ACC112 (cell line): ENCODE data around the gene INSR.
"Not testable (repeated sequence)": the region's sequence is repeated elsewhere in the genome, so short reads cannot be mapped to it uniquely, and the experiment has no call there.

Experiments used
- H2AFZ ChIP-seq: fragments of 200-600 bp; sonication (generic); one replicate; pipeline ENCODE4 v1.6.0; 2017; ENCODE audit warnings: antibody characterized with exemption, low read length; ENCODE audit not compliant: unreplicated experiment
- H3K27ac ChIP-seq: fragments of 200-600 bp; sonication (generic); 2 replicates; pipeline ENCODE4 v1.5.1; 2014; ENCODE audit warnings: low read depth, mild to moderate bottlenecking, antibody characterized with exemption, low read length, moderate library complexity
- H3K27me3 ChIP-seq: fragments of 200-600 bp; sonication (generic); 2 replicates; pipeline ENCODE4 v1.6.1; 2014; ENCODE audit warnings: mild to moderate bottlenecking, antibody characterized with exemption, low read length, moderate library complexity, mixed read lengths; ENCODE audit not compliant: insufficient read depth
- H3K36me3 ChIP-seq: fragments of 200-600 bp; sonication (generic); 2 replicates; pipeline ENCODE4 v1.6.1; 2016; ENCODE audit warnings: mild to moderate bottlenecking, antibody characterized with exemption, low read length, moderate library complexity, mixed read lengths; ENCODE audit not compliant: insufficient read depth
- H3K4me1 ChIP-seq: fragments of 200-600 bp; sonication (generic); one replicate; pipeline ENCODE4 v1.6.1; 2016; ENCODE audit warnings: low read length, mixed read lengths; ENCODE audit not compliant: insufficient read depth, unreplicated experiment, control insufficient read depth
- H3K4me3 ChIP-seq: fragments of 200-600 bp; sonication (generic); 2 replicates; pipeline ENCODE4 v1.5.1; 2014; ENCODE audit warnings: mild to moderate bottlenecking, low read depth, low read length
- H3K79me2 ChIP-seq: fragments of 200-600 bp; sonication (generic); one replicate; pipeline ENCODE4 v1.6.0; 2016; ENCODE audit warnings: low read length; ENCODE audit not compliant: control insufficient read depth, unreplicated experiment, insufficient read depth

The INSR gene

GRCh38 chr19:7223429-7223828 lies 70.8 kb downstream of the INSR start:
- H3K27ac ChIP-seq = no peak overlapping the region

DNA sequence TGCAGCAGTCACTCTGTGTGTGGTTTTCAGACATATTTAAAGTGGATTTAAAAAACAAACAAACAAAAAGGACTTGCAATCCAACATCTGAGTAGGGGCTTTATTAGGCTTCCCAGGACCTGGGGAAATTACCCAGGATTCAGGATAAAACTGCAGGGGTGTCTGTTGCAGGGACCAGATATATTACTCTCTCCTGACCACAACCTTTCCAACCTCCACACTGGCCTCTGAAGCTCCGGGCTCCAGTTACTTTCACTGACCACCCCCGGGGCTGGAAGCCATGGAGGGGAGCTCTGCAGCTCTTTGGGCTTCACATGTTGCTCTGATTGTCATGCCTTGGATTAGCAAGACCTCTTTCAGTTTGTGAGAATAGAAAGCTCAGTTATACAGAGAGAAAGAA lies 75.2 kb downstream of the INSR start:
- no peak overlapping the region for H3K4me3 ChIP-seq
- H3K27me3 ChIP-seq = no peaks in the 10 kb centered on the region
- no peaks in the 10 kb centered on the region for H3K79me2 ChIP-seq
- no peak overlapping the region for H2AFZ ChIP-seq
- H3K27ac ChIP-seq = no peak overlapping the region
- H3K36me3 ChIP-seq = no peaks in the 10 kb centered on the region
- H3K4me1 ChIP-seq = no peaks in the 10 kb centered on the region

More at GRCh38 chr19:7223429-7223828, 70.8 kb downstream of the INSR start:
- H3K36me3 ChIP-seq = no peaks in the 10 kb centered on the region
- H3K4me1 ChIP-seq = no peaks in the 10 kb centered on the region
- H3K4me3 ChIP-seq = no peak overlapping the region
- no peaks in the 10 kb centered on the region for H3K27me3 ChIP-seq
- H2AFZ ChIP-seq = no peak overlapping the region
- no peaks in the 10 kb centered on the region for H3K79me2 ChIP-seq

GRCh38 chr19:7217861-7218260 lies 76.4 kb downstream of the INSR start:
- no peak overlapping the region for H2AFZ ChIP-seq
- no peaks in the 10 kb centered on the region for H3K36me3 ChIP-seq
- H3K79me2 ChIP-seq = no peaks in the 10 kb centered on the region
- H3K4me3 ChIP-seq = no peak overlapping the region
- no peak overlapping the region for H3K27ac ChIP-seq
- H3K27me3 ChIP-seq = no peaks in the 10 kb centered on the region
- H3K4me1 ChIP-seq = no peaks in the 10 kb centered on the region

DNA sequence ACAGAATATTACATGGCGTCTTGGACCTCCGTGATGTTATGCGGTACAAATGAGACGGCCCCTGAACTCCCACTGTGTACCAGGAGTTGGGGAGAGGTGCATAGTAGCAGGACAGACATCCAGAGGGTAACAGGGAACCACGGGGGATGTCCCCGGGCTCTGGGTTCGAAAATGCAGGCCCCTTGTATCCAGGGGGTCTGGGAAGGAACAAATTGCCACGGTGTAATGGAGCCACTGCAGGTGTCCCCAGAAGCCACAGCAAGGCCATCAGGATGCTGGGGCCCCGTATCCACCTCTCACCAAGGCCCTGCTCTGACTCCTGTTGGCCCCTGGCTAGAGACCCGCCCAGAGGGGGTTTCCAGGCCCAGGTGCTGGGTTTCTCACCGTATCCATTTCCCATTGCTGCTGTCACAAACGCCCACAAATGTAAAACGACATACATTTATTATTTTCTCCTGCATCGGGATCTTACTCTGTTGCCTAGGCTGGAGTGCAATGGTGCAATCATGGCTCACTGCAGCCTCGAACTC lies 77.8 kb downstream of the INSR start:
- Histone ChIP-seq H2AFZ (no peak overlapping the region), H3K27me3 (no peaks in the 10 kb centered on the region), H3K27ac (no peak overlapping the region), H3K79me2 (no peaks in the 10 kb centered on the region), H3K4me1 (no peaks in the 10 kb centered on the region), H3K4me3 (no peak overlapping the region), H3K36me3 (no peaks in the 10 kb centered on the region)

- Histone ChIP-seq H3K4me3 (no peak overlapping the region), H2AFZ (no peak overlapping the region), H3K79me2 (no peaks in the 10 kb centered on the region), H3K27ac (no peak overlapping the region), H3K36me3 (no peaks in the 10 kb centered on the region), H3K27me3 (no peaks in the 10 kb centered on the region), H3K4me1 (no peaks in the 10 kb centered on the region)
Measured at GRCh38 chr19:7215176-7215575, 79.0 kb downstream of the INSR start.

DNA sequence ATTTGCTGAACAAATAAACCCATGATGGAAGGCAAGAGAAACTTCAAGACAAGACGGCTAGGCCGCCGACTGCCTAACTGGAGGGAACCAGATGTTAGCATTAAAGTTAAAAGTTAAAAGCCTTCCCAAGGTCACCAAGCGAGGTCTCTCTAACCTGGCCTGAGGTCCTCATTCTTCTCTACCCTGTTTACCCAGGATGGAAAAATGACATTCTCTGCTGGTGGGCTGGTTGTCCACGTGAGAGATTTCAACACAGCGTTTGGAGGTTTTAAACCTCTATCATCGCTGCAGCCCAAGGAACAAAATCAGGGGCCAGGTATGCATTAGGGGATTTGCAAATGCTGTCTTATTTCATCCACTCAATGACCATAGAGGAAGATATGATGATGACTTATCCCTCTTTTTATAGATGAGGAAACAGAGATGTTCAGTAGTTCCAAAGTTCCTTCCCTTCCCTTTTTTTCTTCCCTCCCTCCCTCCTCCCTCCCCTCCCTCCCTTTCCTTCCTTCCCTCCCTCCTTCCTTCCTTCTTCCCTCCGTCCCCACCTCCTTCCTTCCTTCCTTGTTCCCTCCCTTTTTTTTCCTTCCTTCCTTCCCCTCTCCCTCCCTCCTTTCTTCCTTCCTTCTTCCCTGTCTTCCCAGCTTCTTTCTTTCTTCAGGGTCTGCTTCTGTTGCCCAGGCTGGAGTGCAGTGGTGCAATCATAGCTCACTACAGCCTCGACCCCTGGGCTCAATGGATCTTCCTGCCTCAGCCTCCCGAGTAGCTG lies 79.7 kb downstream of the INSR start:
- H3K27me3 ChIP-seq = no peaks in the 10 kb centered on the region
- H3K79me2 ChIP-seq = no peaks in the 10 kb centered on the region
- H3K4me3 ChIP-seq = no peak overlapping the region
- no peaks in the 10 kb centered on the region for H3K4me1 ChIP-seq
- no peaks in the 10 kb centered on the region for H3K36me3 ChIP-seq
- H3K27ac ChIP-seq = no peak overlapping the region
- H2AFZ ChIP-seq = no peak overlapping the region

DNA sequence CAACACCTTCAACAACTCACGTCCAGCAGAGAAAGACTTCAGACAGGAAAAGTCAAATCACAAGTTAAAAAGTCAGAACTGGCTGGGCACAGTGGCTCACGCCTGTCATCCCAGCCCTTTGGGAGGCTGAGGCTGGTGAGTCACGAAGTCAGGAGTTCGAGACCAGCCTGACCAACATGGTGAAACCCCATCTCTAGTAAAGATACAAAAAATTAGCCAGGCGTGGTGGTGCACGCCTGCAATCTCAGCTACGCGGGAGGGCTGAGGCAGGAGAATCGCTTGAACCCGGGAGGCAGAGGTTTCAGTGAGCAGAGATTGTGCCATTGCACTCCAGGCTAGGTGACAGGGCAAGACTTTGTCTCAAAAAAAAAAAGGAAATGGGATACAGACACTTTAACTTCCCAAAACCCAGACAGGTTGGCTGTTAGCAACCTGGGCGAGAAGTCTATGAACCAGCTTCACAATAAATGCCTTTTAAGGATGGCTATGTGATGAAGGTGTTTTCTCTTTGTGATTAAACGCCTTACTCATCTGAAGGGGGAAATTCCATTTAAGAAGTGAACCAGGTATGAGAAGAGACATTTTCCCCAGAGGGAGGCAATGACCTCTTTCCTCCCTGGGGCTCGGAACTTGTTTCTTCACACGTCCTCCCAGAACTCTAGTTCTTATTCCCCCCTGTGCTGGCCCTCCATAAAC lies 80.4 kb downstream of the INSR start:
- no peak overlapping the region for H3K27ac ChIP-seq
- H3K4me3 ChIP-seq = no peak overlapping the region
- no peak overlapping the region for H2AFZ ChIP-seq
- H3K27me3 ChIP-seq = no peaks in the 10 kb centered on the region
- H3K4me1 ChIP-seq = no peaks in the 10 kb centered on the region
- H3K36me3 ChIP-seq = no peaks in the 10 kb centered on the region
- H3K79me2 ChIP-seq = no peaks in the 10 kb centered on the region

DNA sequence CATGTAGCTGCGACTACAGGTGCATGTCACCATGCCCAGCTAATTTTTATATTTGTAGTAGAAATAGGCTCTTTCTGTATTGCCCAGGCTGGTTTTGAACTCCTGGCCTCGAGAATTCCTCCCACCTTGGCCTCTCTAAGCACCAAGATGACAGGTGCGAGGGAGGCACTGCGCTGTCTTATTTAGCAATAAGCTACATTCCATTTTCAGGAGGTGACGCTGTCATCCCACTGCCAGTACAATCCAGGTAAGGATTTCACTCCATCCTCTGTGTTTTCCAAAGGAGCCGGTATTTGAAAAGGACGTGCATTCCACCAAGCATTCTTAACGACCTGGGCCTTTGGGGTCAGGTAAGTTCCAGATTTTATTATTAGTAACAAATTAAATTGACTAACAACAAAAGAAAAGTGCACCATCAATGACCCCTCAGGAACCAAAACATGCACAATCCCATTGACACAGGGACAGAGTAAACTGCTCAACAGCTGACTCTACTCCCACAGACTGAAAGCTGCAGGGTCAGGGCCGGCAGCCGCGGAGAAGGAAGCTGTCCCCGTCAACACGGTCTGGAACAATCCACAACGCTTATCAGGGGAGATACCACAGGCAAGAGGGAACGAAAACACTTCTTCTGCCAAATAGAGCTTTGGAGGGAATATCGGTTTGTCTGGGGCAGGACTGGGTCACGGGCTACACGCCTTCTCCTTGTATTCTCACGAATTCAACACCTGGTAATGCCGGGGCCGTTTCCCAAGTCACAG lies 82.8 kb downstream of the INSR start:
- Histone ChIP-seq H3K4me1 (no peaks in the 10 kb centered on the region), H3K79me2 (no peaks in the 10 kb centered on the region), H2AFZ (no peak overlapping the region), H3K27me3 (no peaks in the 10 kb centered on the region), H3K4me3 (no peak overlapping the region), H3K36me3 (no peaks in the 10 kb centered on the region), H3K27ac (no peak overlapping the region)

GRCh38 chr19:7210359-7210758 lies 83.9 kb downstream of the INSR start:
- Histone ChIP-seq H3K4me1 (no peaks in the 10 kb centered on the region), H3K36me3 (no peaks in the 10 kb centered on the region), H3K79me2 (no peaks in the 10 kb centered on the region), H3K27ac (no peak overlapping the region), H2AFZ (no peak overlapping the region), H3K27me3 (no peaks in the 10 kb centered on the region), H3K4me3 (no peak overlapping the region)

DNA sequence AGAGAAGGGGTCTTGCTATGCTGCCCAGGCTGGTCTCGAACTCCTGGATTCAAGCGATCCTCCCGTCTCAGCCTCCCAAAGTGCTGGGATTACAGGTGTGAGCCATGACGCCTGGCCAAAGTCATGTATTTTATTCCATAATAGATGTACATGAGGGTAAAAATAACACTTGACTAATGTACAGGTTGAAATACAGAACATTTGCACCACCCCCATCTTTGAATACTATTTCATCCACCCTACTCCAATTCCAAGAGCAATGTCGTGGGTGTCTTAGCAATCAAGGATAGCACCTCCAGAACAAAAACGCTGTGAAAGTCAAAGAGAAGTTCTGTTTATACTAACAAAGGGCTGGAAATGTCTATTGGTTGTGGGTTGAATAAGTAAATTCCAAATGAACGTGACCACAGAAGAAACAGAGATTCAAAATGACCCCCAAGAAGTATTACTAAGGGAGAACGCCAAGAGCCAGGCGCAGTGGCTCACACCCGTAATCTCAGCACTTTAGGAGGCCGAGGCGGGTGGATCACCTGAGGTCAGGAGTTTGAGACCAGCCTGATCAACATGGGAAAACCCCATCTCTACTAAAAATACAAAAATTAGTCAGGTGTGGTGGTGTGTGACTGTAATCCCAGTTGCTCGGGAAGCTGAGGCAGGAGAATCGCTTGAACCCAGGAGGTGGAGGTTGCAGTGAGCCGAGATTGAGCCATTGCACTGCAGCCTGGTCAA lies 84.5 kb downstream of the INSR start:
- H2AFZ ChIP-seq, H3K27ac ChIP-seq, H3K4me3 ChIP-seq, H3K79me2 ChIP-seq, H3K36me3 ChIP-seq, H3K4me1 ChIP-seq, H3K27me3 ChIP-seq: not testable (repeated sequence)
